MM.1S (cell line): ENCODE data around the gene MAS1L.

ENCODE experiments used
- DNase-seq: peaks from one replicate; pipeline ENCODE4 v3.0.0-alpha.2; 2015
- H2AFZ ChIP-seq: fragments of 300-600 bp; sonication (generic); 2 replicates; pipeline ENCODE4 v1.6.0; 2016; ENCODE audit warnings: antibody characterized with exemption, low read length
- H3F3A ChIP-seq: fragments of 300-600 bp; sonication (generic); 2 replicates; pipeline ENCODE4 v1.6.1; 2016; ENCODE audit warnings: mild to moderate bottlenecking, antibody characterized with exemption, low read length, moderate library complexity, mixed read lengths; ENCODE audit not compliant: insufficient read depth
- H3K27ac ChIP-seq: fragments of 300-600 bp; sonication (generic); 2 replicates; pipeline ENCODE4 v1.5.1; 2016; ENCODE audit warnings: mild to moderate bottlenecking, low read length
- H3K27me3 ChIP-seq: fragments of 300-600 bp; sonication (generic); replicated peaks from 2 replicates; pipeline ENCODE4 v1.6.0; 2016; ENCODE audit warnings: low read length; ENCODE audit not compliant: insufficient read depth
- H3K36me3 ChIP-seq: fragments of 300-600 bp; sonication (generic); replicated peaks from 2 replicates; pipeline ENCODE4 v1.6.1; 2016; ENCODE audit warnings: mild to moderate bottlenecking, low read length, mixed read lengths; ENCODE audit not compliant: insufficient read depth
- H3K4me1 ChIP-seq: fragments of 300-600 bp; sonication (generic); 2 replicates; pipeline ENCODE4 v1.6.1; 2016; ENCODE audit warnings: low read length, mixed read lengths
- H3K4me2 ChIP-seq: fragments of 300-600 bp; sonication (generic); 2 replicates; pipeline ENCODE4 v1.6.0; 2016; ENCODE audit warnings: low read depth, low read length
- H3K4me3 ChIP-seq: fragments of 300-600 bp; sonication (generic); 2 replicates; pipeline ENCODE4 v1.5.1; 2016; ENCODE audit warnings: low read length, mixed read lengths
- H3K79me2 ChIP-seq: fragments of 300-600 bp; sonication (generic); 2 replicates; pipeline ENCODE4 v1.6.1; 2016; ENCODE audit warnings: mixed run types, low read length, mixed read lengths
- H3K9ac ChIP-seq: fragments of 300-600 bp; sonication (generic); 2 replicates; pipeline ENCODE4 v1.6.1; 2016; ENCODE audit warnings: low read length, mixed read lengths
- H3K9me2 ChIP-seq: fragments of 300-600 bp; sonication (generic); replicated peaks from 2 replicates; pipeline ENCODE4 v1.6.1; 2016; ENCODE audit warnings: mild to moderate bottlenecking, low read length, mixed read lengths; ENCODE audit not compliant: insufficient read depth
- H3K9me3 ChIP-seq: fragments of 300-600 bp; sonication (generic); replicated peaks from 2 replicates; pipeline ENCODE4 v1.6.1; 2016; ENCODE audit warnings: mild to moderate bottlenecking, low read length, mixed read lengths; ENCODE audit not compliant: insufficient read depth
- H4K20me1 ChIP-seq: fragments of 300-600 bp; sonication (generic); 2 replicates; pipeline ENCODE4 v1.6.1; 2016; ENCODE audit warnings: mild to moderate bottlenecking, low read length, moderate library complexity, mixed read lengths; ENCODE audit not compliant: insufficient read depth
- EZH2 ChIP-seq: fragments of 300-600 bp; sonication (generic); optimal IDR thresholded peaks from 2 replicates; pipeline ENCODE3; 2017; ENCODE audit warnings: low read depth, mild to moderate bottlenecking, antibody characterized with exemption, low read length, mixed read lengths
- EZH2phosphoT487 ChIP-seq: fragments of 300-600 bp; sonication (generic); IDR thresholded peaks from 2 replicates; pipeline ENCODE4 v1.6.1; 2018; ENCODE audit warnings: antibody characterized with exemption, low read length
- TF ChIP-seq, protein P1 (sequence below): fragments of 300-600 bp; sonication (generic); IDR thresholded peaks from 2 replicates; pipeline ENCODE4 v1.5.1; 2016; ENCODE audit warnings: antibody characterized with exemption, low read length, mixed read lengths

MAS1L gene

DNA sequence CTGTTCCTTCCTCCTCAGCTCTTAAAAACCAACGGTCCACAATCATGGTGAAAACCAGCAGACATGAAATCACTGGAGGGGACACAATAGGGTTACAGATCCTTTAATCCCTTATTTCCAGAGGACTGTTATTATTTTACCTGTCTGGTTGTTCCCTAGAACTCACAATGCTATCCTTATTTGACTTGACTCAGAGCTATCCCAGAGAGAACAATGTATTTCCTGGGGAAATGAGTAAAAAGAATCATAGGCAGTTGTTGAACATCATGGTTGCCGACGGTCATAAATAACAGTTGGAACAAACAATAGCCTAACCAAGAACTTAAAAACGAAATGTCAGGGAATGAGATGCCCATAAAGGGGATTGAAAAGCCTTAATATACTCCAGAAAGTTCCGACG lies 21.5 kb downstream of the MAS1L start:
- Histone ChIP-seq H3K4me3 (no peak overlapping the region), H3K36me3 (no peaks in the 10 kb centered on the region), H3K4me2 (no peak overlapping the region), H3K9me3 (no peaks in the 10 kb centered on the region), H3K27ac (no peak overlapping the region), H3K4me1 (no peaks in the 10 kb centered on the region), H3K9me2 (no peaks in the 10 kb centered on the region), H3F3A (no peaks in the 10 kb centered on the region), H4K20me1 (no peaks in the 10 kb centered on the region), H3K9ac (no peak overlapping the region), H3K27me3 (no peaks in the 10 kb centered on the region), H2AFZ (no peak overlapping the region), H3K79me2 (no peaks in the 10 kb centered on the region)
- TF ChIP-seq EZH2phosphoT487 (no peak), EZH2 (no peak)
- TF ChIP-seq, protein P1, sequence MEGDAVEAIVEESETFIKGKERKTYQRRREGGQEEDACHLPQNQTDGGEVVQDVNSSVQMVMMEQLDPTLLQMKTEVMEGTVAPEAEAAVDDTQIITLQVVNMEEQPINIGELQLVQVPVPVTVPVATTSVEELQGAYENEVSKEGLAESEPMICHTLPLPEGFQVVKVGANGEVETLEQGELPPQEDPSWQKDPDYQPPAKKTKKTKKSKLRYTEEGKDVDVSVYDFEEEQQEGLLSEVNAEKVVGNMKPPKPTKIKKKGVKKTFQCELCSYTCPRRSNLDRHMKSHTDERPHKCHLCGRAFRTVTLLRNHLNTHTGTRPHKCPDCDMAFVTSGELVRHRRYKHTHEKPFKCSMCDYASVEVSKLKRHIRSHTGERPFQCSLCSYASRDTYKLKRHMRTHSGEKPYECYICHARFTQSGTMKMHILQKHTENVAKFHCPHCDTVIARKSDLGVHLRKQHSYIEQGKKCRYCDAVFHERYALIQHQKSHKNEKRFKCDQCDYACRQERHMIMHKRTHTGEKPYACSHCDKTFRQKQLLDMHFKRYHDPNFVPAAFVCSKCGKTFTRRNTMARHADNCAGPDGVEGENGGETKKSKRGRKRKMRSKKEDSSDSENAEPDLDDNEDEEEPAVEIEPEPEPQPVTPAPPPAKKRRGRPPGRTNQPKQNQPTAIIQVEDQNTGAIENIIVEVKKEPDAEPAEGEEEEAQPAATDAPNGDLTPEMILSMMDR, result no peak
- DNase-seq, result no peak

- Histone ChIP-seq H3K9me3 (no peaks in the 10 kb centered on the region), H3K4me3 (no peak overlapping the region), H3K9me2 (no peaks in the 10 kb centered on the region), H3K79me2 (no peaks in the 10 kb centered on the region), H4K20me1 (no peaks in the 10 kb centered on the region), H3K4me2 (no peak overlapping the region), H3K9ac (no peak overlapping the region), H3K27me3 (no peaks in the 10 kb centered on the region), H3K36me3 (no peaks in the 10 kb centered on the region), H3K4me1 (no peaks in the 10 kb centered on the region), H3F3A (no peaks in the 10 kb centered on the region), H2AFZ (no peak overlapping the region), H3K27ac (no peak overlapping the region)
- TF ChIP-seq, protein P1, result no peak
- TF ChIP-seq EZH2phosphoT487, result no peak
- TF ChIP-seq EZH2, result no peak
- no peak for DNase-seq
These were observed 22.0 kb downstream of the MAS1L start for GRCh38 chr6:29465801-29466200.

GRCh38 chr6:29465279-29465678 lies 22.5 kb downstream of the MAS1L start:
- H3F3A ChIP-seq, result no peaks in the 10 kb centered on the region

More at GRCh38 chr6:29465279-29465678, 22.5 kb downstream of the MAS1L start:
- DNase-seq, result no peak
- no peaks in the 10 kb centered on the region for H3K36me3 ChIP-seq
- H3K79me2 ChIP-seq, result no peaks in the 10 kb centered on the region
- no peak overlapping the region for H3K4me2 ChIP-seq
- no peaks in the 10 kb centered on the region for H3K4me1 ChIP-seq
- no peak overlapping the region for H3K4me3 ChIP-seq
- TF ChIP-seq EZH2, result no peak
- no peak for TF ChIP-seq EZH2phosphoT487
- TF ChIP-seq, protein P1, result no peak
- no peak overlapping the region for H3K27ac ChIP-seq
- H3K9me3 ChIP-seq, result no peaks in the 10 kb centered on the region
- H3K9ac ChIP-seq, result no peak overlapping the region
- no peaks in the 10 kb centered on the region for H3K9me2 ChIP-seq
- no peak overlapping the region for H2AFZ ChIP-seq
- no peaks in the 10 kb centered on the region for H4K20me1 ChIP-seq
- H3K27me3 ChIP-seq, result no peaks in the 10 kb centered on the region
